Islet precursor cell (in vitro differentiated cells): ENCODE measurements around the gene IP6K1.
"Not testable (repeated sequence)": the region's sequence is repeated elsewhere in the genome, so short reads cannot be mapped to it uniquely, and the experiment has no call there.

ENCODE experiments used
- DNase-seq: peaks from one replicate; pipeline ENCODE4 v3.0.0-alpha.2; 2018

IP6K1 gene

DNA sequence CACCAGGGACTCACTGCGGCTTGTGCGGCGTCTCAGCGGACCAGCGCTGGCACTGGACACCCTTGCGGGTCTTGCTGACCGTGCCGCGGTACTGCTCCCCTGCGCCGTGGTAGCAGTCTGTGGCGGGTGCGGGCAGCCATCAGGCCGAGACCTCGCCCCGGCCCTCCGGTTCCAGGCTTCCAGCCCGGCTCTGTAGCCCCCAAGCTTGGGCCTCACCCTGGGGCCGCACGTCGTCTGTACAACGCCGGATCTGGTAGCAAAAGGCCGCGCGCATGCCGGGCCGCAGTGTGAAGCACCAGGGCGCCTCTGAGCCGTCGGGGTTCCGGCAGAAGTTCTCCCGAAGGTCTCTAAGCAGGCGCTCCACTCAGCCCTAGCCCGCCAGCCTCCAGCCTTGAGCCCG is 100.5 kb downstream of the IP6K1 start:
- not testable (repeated sequence) for DNase-seq

DNA sequence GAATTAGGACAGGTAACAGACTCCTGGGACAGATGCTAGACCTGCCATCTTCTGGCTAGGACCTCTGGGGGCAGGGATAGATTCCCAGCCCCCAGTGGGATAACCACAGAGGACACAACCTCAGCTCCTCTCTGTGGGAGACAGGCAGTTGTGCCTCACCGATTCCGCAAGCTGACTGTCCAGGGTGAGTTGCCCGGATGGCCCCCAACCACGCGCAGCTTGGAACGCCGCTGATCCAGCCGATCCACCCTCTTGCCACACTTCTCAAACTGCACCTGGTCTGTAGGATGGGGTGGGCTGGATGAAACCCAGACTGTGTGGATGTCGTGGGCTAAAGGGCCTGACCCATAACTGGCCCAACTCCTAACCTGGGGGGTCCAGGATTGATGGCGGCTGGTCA is 101.2 kb downstream of the IP6K1 start:
- DNase-seq = not testable (repeated sequence)

DNA sequence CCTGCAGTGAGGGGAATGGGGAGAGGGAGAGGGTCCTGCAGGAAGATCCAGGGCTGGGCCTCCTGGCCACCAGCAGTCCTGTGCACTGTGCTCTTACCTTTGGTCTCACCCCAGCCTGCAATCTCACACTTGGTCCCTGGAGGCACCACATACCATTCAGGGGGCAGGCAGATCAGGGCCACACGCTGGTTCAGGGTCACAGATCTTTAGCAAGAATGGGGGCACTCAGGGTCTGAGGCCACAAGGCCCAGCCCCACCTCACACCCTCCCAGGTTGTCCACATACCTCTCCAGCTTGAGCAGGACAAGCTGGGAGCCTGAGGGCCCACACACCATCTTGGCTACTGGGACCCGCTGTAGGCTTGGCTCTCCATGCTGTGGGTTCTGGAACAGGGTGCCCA is 101.9 kb downstream of the IP6K1 start:
- not testable (repeated sequence) for DNase-seq

DNA sequence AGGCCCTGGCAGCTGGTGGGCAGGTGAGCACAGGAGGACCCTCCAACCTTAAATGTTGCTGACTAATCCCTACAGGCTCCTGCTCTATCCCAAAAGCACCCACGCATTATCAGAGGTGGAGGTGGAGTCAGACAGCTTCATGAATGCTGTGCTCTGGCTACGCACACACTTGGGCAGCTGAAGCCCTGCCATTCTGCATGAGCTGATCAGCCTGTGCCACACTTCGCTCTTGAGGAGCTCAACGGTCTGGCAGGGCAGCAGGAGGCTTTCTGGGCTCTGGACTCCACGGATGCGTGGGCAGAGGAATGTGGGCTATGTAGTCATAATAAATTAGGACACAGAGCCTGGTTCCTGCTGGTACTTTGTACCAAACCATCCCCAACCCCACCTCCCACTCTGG is 103.2 kb downstream of the IP6K1 start:
- no peak for DNase-seq

DNA sequence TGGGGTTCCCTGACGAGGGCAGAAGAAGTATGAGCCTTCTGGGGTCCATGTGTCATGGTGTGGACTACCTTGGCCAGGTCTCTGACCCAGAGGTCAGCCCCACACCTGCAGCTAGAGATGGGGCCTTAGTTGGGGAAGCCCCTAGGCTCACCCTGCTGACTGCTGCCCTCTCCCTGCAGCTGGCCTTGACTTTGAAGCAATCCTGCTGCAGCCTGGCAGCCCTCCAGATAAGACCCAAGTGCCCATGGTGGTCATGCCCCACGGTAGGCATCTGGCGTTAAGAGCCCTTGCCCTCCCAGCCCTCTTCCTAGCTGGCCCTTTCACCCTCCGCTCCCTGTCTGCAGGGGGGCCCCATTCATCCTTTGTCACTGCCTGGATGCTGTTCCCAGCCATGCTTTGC is 104.8 kb downstream of the IP6K1 start:
- no peak for DNase-seq

DNA sequence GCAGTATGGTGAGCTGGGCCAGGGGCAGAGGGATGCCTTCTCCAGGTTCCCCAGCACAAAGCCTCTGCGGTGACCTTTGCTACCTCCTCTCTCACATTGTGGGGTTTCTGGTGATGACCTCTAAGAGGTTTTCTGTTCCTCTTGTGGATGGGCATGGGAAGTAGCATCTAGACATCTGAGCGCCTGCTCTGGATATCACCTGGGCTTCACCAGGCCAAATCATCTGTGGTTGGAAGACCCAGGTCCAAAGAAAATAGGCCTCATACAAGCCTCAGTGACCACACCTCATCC is 105.2 kb downstream of the IP6K1 start:
- DNase-seq = no peak

DNA sequence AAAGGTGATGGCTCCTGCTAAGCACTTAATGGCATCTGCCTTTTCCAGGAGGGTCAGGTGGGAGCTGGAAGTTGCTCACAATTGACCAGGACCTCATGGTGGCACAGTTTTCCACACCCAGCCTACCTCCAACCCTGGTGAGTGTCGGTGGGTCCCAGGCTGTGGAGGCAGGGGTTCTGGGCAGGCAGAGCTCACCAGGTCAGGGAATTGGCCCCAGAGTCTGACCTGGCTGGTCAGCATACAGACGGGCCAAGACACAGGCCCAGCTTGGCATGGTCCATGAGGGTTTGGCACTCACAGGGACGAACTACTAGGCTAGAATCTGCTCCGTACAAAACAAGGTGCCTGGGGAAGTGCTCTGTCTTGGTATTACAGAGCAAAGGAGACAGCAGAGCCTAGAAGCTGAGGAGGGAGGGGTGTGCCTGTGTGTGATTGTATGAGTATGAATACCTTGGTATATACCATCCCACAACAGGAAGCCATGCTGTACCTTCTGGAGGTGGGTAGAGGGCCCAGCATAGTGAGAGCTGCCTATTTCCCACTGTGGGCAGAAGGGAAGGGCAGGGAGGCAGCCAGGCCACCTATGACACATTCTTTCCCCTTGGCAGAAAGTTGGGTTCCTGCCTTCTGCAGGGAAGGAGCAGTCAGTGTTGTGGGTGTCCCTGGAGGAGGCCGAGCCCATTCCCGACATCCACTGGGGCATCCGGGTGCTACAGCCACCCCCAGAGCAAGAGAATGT is 105.7 kb downstream of the IP6K1 start:
- DNase-seq = no peak

DNA sequence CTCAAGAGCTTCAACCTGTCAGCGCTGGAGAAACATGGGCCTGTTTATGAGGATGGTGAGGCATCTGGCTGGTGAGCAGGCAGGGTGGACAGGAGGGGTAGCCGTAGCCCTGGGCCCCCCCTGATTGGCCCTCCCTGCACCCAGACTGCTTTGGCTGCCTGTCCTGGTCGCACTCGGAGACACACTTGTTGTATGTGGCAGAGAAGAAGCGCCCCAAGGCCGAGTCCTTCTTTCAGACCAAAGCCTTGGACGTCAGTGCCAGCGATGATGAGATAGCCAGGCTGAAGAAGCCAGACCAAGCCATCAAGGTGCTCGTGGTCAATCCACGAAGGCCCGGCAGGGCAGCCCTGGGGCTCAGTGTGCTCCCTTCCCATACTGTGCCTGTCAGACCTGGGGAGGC is 110.4 kb downstream of the IP6K1 start:
- no peak for DNase-seq

DNA sequence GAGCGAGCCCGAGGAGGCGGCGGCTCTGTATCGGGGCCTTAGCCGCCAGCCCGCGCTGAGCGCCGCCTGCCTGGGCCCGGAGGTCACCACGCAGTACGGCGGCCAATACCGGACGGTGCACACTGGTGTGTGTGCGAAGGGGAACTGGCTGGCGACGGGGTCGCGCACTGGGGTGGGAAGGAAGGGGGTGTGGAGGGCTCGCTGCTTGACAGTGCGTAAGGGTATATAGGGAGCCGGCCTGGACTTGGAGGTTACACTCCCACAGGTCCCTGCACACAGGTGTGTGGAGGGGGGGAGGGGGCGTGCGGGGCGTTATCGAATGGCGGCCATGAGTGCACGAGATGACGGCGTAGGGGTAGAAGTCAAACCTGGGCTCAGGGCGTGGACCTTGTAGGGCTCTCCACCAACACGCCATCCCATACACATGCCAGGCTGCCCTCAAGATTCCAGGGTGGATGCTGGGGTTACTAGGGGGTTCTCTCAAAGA is 111.8 kb downstream of the IP6K1 start:
- no peak for DNase-seq
